Skin of body (tissue), 2 donors: ENCODE results near the gene RAD23B. TPM values are rescaled to one million over a fixed set of nuclear protein-coding genes. Genes with fewer than 3 reads are reported as not detected.
"Not testable (repeated sequence)": the region's sequence is repeated elsewhere in the genome, so short reads cannot be mapped to it uniquely, and the experiment has no call there.

Experiments
- DNase-seq: peaks from one replicate; lab custom pipeline; 2025; lab: John Stamatoyannopoulos, UW
- total RNA-seq: library from RNA; depleted of rRNA; stranded (reverse); fragments of >200 nt; gene quantifications from one replicate; pipeline ENCODE4 v1.2.3, GENCODE V29; 2014

The RAD23B gene
- 78.5 TPM for total RNA-seq

DNA sequence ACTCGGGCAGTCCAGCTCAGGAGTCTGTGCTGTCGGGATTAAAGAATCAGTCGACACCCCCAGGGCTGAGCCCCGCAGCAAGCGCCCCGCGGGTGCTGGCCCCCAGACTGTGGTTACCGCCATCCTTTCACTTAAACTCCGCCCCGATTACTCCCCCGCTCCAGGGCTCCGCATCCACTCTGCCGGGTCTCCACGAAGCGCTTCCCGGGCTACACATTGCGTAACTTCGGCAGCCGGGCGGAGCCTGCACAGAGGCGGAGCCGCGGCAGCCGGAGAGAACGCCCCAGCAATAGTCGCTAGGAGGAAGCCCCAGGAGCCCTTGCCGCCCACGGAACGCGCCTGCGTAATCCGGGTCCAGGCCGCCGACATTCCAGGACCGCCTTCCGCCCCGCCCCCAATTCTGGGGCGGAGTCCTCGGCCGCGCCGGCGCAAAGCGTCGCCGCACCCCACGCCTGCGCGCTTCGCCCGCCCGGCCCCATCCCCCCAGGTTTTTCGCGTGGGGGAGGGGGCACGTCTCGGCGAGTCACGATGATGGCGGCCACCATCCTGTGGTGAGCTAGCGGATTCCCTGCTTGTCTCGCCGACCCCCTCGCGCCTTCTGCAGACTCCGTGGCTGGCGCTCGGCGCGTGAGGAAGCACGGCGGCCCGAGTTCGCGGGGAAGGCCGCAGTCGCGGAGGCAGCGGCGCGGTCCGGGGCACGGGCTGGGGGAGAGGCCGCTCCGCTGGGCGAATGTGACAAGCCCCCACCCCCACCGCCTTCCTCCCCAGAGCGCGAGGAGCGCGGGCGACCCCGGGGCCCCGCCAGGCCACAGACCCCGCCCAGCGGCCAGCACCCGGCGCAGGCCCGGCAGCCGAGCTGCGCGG is at the start of gene RAD23B:
RAD23B (plus strand) TSS at position 521 of the 864 bp plus-strand sequence. CDS start 351 bp downstream, outside the sequence.
- DNase-seq: peak; percentile 99

- no peak for DNase-seq
These were observed 47.2 kb upstream of the RAD23B start for GRCh38 chr9:107235765-107236442.

GRCh38 chr9:107237873-107238272 is 45.2 kb upstream of the RAD23B start:
- DNase-seq: no peak

- no peak for DNase-seq
These were observed 43.6 kb upstream of the RAD23B start for GRCh38 chr9:107239474-107239873.

- DNase-seq: no peak
These were observed 42.8 kb upstream of the RAD23B start for GRCh38 chr9:107240260-107240659.

GRCh38 chr9:107242073-107243030 is 40.7 kb upstream of the RAD23B start:
- DNase-seq: no peak

DNA sequence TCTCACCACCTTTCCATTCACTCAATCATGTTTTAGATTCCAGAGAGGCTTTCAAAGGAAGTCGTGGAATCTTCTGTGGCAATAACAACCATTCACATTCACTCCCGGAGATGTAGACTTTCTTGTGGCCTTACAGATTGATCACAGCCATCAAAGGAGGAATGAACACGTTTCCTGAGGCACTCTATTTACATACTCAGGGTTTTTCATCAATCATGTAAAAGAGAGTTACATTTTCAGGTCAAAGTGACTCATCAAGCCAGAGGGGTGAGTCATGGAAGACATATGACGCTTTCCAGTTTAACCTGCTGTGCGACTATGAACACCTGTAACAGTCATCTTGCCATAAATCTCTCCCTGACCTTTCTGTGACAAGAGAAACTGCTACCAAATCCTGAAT is 39.3 kb upstream of the RAD23B start:
- no peak for DNase-seq

- no peak for DNase-seq
These were observed 36.5 kb upstream of the RAD23B start for GRCh38 chr9:107246259-107247254.

- DNase-seq: no peak
These were observed 34.4 kb upstream of the RAD23B start for GRCh38 chr9:107248714-107249113.

DNA sequence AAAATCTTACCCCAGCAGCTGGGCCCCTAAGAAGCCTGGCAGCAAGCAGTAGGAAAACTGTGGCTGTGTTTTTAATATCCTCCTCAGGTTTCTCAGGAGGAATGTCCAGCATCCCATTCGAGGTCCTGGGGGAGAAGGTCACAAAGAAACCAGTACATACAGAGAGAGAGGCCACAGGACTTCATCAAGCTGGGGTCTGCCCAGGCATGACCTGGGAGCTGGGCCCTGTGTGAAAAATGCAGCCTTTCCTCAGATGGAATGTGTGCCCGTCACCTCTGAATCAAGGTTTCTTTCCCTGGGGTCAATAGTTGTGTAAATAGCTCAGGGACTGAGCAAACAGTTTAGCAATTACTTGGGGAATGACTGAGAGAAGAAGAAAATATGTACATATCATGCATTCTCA is 33.9 kb upstream of the RAD23B start:
- DNase-seq: no peak

- no peak for DNase-seq
These were observed 33.3 kb upstream of the RAD23B start for GRCh38 chr9:107249665-107250285.

DNA sequence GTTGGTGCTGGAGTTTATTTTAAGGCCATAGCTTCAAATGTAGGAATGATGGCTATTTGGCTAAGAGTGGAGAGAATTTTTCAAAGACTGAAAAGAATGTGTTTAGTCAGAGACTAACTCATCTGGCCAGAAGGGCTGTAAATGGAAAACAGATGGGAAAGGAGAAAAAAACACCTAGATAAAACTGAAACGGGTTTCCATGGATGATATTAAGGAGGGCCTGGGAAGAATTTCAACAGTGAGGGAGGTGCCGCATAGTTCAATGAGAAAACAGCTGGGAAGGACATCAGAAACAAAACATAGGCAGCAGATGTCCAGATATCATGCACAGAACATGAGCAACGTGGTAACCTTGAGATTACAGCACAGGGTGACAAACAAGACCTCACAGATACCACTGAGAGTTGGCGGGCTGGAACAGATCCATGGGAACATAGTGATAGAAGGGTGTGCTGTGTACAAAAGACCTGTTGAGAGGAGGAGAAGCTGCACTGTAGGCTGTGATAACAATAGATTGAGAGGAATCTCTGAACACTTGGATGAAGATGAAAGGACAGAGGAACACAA is 31.2 kb upstream of the RAD23B start:
- DNase-seq: peak; percentile 54

DNA sequence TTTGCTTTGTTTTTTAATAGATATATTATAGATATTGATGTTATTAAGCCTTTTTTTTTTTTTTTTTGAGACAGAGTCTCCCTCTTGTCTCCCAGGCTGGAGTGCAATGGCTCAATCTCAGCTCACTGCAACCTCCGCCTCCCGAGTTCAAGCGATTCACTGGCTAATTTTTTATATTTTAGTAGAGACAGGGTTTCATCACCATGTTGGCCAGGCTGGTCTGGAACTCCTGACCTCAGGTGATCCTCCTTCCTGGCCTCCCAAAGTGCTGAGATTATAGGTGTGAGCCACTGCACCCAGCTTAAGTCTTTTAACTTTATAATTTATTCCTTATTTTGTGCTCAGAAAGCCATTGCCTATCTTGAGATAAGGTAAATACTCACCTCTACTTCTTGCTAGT is 24.2 kb upstream of the RAD23B start:
- DNase-seq: no peak

DNA sequence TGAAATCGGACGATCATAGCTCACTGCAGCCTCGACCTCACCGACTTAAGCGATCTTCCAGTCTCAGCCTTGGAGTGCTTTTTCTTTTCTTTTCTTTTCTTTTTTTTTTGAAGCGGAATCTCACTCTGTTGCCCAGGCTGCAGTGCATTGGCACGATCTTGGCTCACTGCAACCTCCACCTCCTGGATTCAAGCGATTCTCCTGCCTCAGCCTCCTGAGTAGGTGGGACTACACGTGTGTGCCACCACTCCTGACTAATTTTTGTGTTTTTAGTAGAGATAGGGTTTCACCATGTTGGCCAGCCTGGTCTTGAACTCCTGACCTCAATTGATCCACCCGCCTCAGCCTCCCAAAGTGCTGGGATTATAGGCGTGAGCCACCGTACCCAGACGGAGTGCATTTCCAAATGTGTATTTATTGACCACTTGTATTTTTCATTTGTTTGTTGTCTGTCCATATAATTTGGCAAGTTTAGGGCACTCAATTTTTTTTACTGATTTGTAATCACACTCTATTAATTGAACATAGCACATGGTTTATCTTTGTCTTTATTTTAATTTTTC is 23.2 kb upstream of the RAD23B start:
- DNase-seq: not testable (repeated sequence)

- no peak for DNase-seq
These were observed 22.5 kb upstream of the RAD23B start for GRCh38 chr9:107260437-107261081.

GRCh38 chr9:107261106-107261505 is 22.0 kb upstream of the RAD23B start:
- DNase-seq: no peak

DNA sequence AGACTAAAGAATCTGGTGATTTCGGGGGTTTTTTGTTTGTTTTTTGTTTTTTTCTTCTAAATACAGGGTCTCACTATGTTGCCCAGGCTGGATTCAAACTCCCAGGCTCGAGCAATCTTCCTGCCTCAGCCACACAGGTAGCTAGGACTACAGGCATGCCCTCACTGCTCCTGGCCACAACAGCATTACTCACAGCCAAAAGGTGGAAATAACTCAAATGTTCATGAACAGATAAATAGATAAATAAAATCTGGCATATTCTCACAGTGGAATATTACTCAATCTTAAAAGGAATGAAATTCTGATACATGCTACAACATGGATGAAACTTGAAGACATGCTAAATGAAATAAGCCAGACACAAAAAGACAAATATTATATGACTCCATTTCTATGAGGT is 19.8 kb upstream of the RAD23B start:
- no peak for DNase-seq

GRCh38 chr9:107266624-107267368 is 16.3 kb upstream of the RAD23B start:
- DNase-seq: no peak
